SK-N-SH treated with all-trans-retinoic acid at 6 μM for 48 hours (cell line): ENCODE measurements around the gene PDCD1.

Source experiments
- ATAC-seq: fragments of 200-7000 bp; cut with Tn5 transposase; 3 replicates; pipeline ENCODE4 v1.9.1; 2020; ENCODE audit warnings: mild to moderate bottlenecking, moderate library complexity
- ARNTL ChIP-seq: fragments of 450-650 bp; formaldehyde crosslinking; IDR thresholded peaks from 2 replicates; pipeline ENCODE4 v1.5.0; 2020; ENCODE audit warnings: low read depth, mild to moderate bottlenecking, moderate library complexity, borderline replicate concordance
- BACH2 ChIP-seq: fragments of 250-450 bp; sonication (Bioruptor Pico); IDR thresholded peaks from 2 replicates; pipeline ENCODE4 v1.9.0; 2021; ENCODE audit warnings: mild to moderate bottlenecking, borderline replicate concordance
- CREB5 ChIP-seq: fragments of 250-450 bp; sonication (Bioruptor Pico); IDR thresholded peaks from 2 replicates; pipeline ENCODE4 v1.5.1; 2020; ENCODE audit warnings: low read depth, mild to moderate bottlenecking, moderate library complexity
- CSDC2 ChIP-seq: fragments of 250-450 bp; sonication (Bioruptor Pico); IDR thresholded peaks from 2 replicates; pipeline ENCODE4 v1.5.0; 2020; ENCODE audit warnings: mild to moderate bottlenecking, moderate library complexity
- CSRNP3 ChIP-seq: fragments of 250-450 bp; sonication (Bioruptor Pico); IDR thresholded peaks from 2 replicates; pipeline ENCODE4 v1.5.1; 2021; ENCODE audit warnings: mild to moderate bottlenecking, moderate library complexity
- ESRRG ChIP-seq: fragments of 250-450 bp; sonication (Bioruptor Pico); IDR thresholded peaks from 2 replicates; pipeline ENCODE4 v1.6.1; 2021; ENCODE audit warnings: mild to moderate bottlenecking
- GLIS3 ChIP-seq: fragments of 250-450 bp; sonication (Bioruptor Pico); IDR thresholded peaks from 2 replicates; pipeline ENCODE4 v1.5.0; 2020; ENCODE audit warnings: mild to moderate bottlenecking, moderate library complexity
- ISL1 ChIP-seq: fragments of 250-450 bp; sonication (Bioruptor Pico); IDR thresholded peaks from 2 replicates; pipeline ENCODE4 v2.1.2; 2022; ENCODE audit warnings: mild to moderate bottlenecking, moderate library complexity
- OSR1 ChIP-seq: fragments of 250-450 bp; sonication (Bioruptor Pico); IDR thresholded peaks from 2 replicates; pipeline ENCODE4 v1.8.0; 2022; ENCODE audit warnings: moderate library complexity, mild to moderate bottlenecking, inconsistent platforms
- PATZ1 ChIP-seq: fragments of 250-450 bp; sonication (Bioruptor Pico); IDR thresholded peaks from 2 replicates; pipeline ENCODE4 v1.8.0; 2020; ENCODE audit warnings: mild to moderate bottlenecking, moderate library complexity, borderline replicate concordance
- POU6F1 ChIP-seq: fragments of 250-450 bp; sonication (Bioruptor Pico); IDR thresholded peaks from 2 replicates; pipeline ENCODE4 v1.8.0; 2021; ENCODE audit warnings: low read depth, mild to moderate bottlenecking, moderate library complexity, borderline replicate concordance
- RARB ChIP-seq: fragments of 250-450 bp; sonication (Bioruptor Pico); IDR thresholded peaks from 2 replicates; pipeline ENCODE4 v1.8.0; 2021; ENCODE audit warnings: mild to moderate bottlenecking, moderate library complexity
- SNAI2 ChIP-seq: fragments of 250-450 bp; sonication (Bioruptor Pico); IDR thresholded peaks from 2 replicates; pipeline ENCODE4 v1.5.0; 2020; ENCODE audit warnings: mild to moderate bottlenecking, moderate library complexity
- TCF4 ChIP-seq: fragments of 250-450 bp; sonication (Bioruptor Pico); IDR thresholded peaks from 2 replicates; pipeline ENCODE4 v1.8.0; 2021; ENCODE audit warnings: mild to moderate bottlenecking, moderate library complexity, borderline replicate concordance
- TOX ChIP-seq: fragments of 250-450 bp; sonication (Bioruptor Pico); IDR thresholded peaks from 2 replicates; pipeline ENCODE4 v1.8.0; 2021; ENCODE audit warnings: mild to moderate bottlenecking, moderate library complexity, borderline replicate concordance
- TSHZ2 ChIP-seq: fragments of 250-450 bp; sonication (Bioruptor Pico); IDR thresholded peaks from 2 replicates; pipeline ENCODE4 v1.5.0; 2020; ENCODE audit warnings: mild to moderate bottlenecking, moderate library complexity
- ZC3H10 ChIP-seq: fragments of 250-450 bp; sonication (Bioruptor Pico); IDR thresholded peaks from 2 replicates; pipeline ENCODE4 v1.5.1; 2021; ENCODE audit warnings: mild to moderate bottlenecking, moderate library complexity
- ZFP3 ChIP-seq: fragments of 250-450 bp; sonication (Bioruptor Pico); IDR thresholded peaks from 2 replicates; pipeline ENCODE4 v1.5.0; 2020; ENCODE audit warnings: mild to moderate bottlenecking, moderate library complexity
- ZFP30 ChIP-seq: fragments of 450-650 bp; formaldehyde crosslinking; IDR thresholded peaks from 2 replicates; pipeline ENCODE4 v1.5.0; 2022; ENCODE audit warnings: mild to moderate bottlenecking, moderate library complexity
- ZNF565 ChIP-seq: fragments of 450-650 bp; formaldehyde crosslinking; conservative IDR thresholded peaks from 2 replicates; pipeline ENCODE4 v1.5.0; 2020; ENCODE audit warnings: low read depth, mild to moderate bottlenecking, moderate library complexity
- ZNF8 ChIP-seq: fragments of 450-650 bp; formaldehyde crosslinking; IDR thresholded peaks from 2 replicates; pipeline ENCODE4 v1.5.0; 2020; ENCODE audit warnings: mild to moderate bottlenecking, moderate library complexity

PDCD1 gene

GRCh38 chr2:241850544-241851324, 8.0 kb downstream of the PDCD1 start:
- no peak for TF ChIP-seq ISL1 (CRISPR knock-in tag)
- no peak for TF ChIP-seq TOX (CRISPR knock-in tag)
- TF ChIP-seq ZFP30 (CRISPR knock-in tag) = no peak
- TF ChIP-seq GLIS3 (CRISPR knock-in tag) = no peak
- TF ChIP-seq BACH2 = no peak
- no peak for TF ChIP-seq OSR1 (CRISPR knock-in tag)
- no peak for TF ChIP-seq ZFP3
- no peak for TF ChIP-seq ZC3H10 (CRISPR knock-in tag)
- TF ChIP-seq TCF4 = no peak
- no peak for TF ChIP-seq CREB5
- no peak for TF ChIP-seq POU6F1 (CRISPR knock-in tag)
- no peak for TF ChIP-seq SNAI2 (CRISPR knock-in tag)
- TF ChIP-seq ZNF565 (CRISPR knock-in tag) = no peak
- TF ChIP-seq ARNTL (CRISPR knock-in tag) = no peak
- no peak for TF ChIP-seq RARB
- ATAC-seq = no peak

- no peak for TF ChIP-seq BACH2
- TF ChIP-seq TCF4 = no peak
- no peak for ATAC-seq
These were observed 8.8 kb downstream of the PDCD1 start for GRCh38 chr2:241849616-241850543.

GRCh38 chr2:241848761-241849615, 9.7 kb downstream of the PDCD1 start:
- TF ChIP-seq CSRNP3 (CRISPR knock-in tag) (no peak), PATZ1 (no peak), ESRRG (no peak), SNAI2 (CRISPR knock-in tag) (no peak), TCF4 (no peak), GLIS3 (CRISPR knock-in tag) (no peak), CSDC2 (CRISPR knock-in tag) (no peak), POU6F1 (CRISPR knock-in tag) (no peak), OSR1 (CRISPR knock-in tag) (no peak), ZNF8 (CRISPR knock-in tag) (no peak), ZC3H10 (CRISPR knock-in tag) (no peak), ZFP30 (CRISPR knock-in tag) (no peak), CREB5 (no peak), ZFP3 (no peak), TSHZ2 (CRISPR knock-in tag) (no peak), ZNF565 (CRISPR knock-in tag) (no peak)
- ATAC-seq = no peak
